KOPT-K1 (cell line): ENCODE results near the gene GPC1.
"Not testable (repeated sequence)": the region's sequence is repeated elsewhere in the genome, so short reads cannot be mapped to it uniquely, and the experiment has no call there.

Experiments
- H3K27ac ChIP-seq: fragments of 200-600 bp; sonication (generic); 2 replicates; pipeline ENCODE4 v1.5.1; 2016; ENCODE audit warnings: antibody characterized with exemption, mild to moderate bottlenecking, low read depth, low read length; ENCODE audit not compliant: poor library complexity, severe bottlenecking
- H3K36me3 ChIP-seq: fragments of 200-600 bp; sonication (generic); 2 replicates; pipeline ENCODE4 v1.5.1; 2017; ENCODE audit warnings: antibody characterized with exemption, mild to moderate bottlenecking, low read length, moderate library complexity; ENCODE audit not compliant: insufficient read depth
- H3K9me3 ChIP-seq: fragments of 200-600 bp; sonication (generic); 2 replicates; pipeline ENCODE4 v1.5.1; 2017; ENCODE audit warnings: antibody characterized with exemption, low read length, mild to moderate bottlenecking; ENCODE audit not compliant: insufficient read depth, poor library complexity, severe bottlenecking

GPC1 gene, protein sequence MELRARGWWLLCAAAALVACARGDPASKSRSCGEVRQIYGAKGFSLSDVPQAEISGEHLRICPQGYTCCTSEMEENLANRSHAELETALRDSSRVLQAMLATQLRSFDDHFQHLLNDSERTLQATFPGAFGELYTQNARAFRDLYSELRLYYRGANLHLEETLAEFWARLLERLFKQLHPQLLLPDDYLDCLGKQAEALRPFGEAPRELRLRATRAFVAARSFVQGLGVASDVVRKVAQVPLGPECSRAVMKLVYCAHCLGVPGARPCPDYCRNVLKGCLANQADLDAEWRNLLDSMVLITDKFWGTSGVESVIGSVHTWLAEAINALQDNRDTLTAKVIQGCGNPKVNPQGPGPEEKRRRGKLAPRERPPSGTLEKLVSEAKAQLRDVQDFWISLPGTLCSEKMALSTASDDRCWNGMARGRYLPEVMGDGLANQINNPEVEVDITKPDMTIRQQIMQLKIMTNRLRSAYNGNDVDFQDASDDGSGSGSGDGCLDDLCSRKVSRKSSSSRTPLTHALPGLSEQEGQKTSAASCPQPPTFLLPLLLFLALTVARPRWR

GRCh38 chr2:240435457-240435947 lies at the start of gene GPC1:
GPC1 (plus strand) TSS chr2:240435663; CDS start chr2:240435919, 256 bp downstream.
- no peak within 1 kb of the TSS for H3K27ac ChIP-seq
- H3K36me3 ChIP-seq: no peaks in the 10 kb centered on the region
- no peaks in the 10 kb centered on the region for H3K9me3 ChIP-seq

- H3K27ac ChIP-seq: no peak overlapping the region
- H3K9me3 ChIP-seq: no peaks in the 10 kb centered on the region
- no peaks in the 10 kb centered on the region for H3K36me3 ChIP-seq
These were observed 49.1 kb upstream of the GPC1 start for GRCh38 chr2:240386326-240386725.

GRCh38 chr2:240386743-240387142 lies 48.7 kb upstream of the GPC1 start:
- not testable (repeated sequence) for H3K27ac ChIP-seq

DNA sequence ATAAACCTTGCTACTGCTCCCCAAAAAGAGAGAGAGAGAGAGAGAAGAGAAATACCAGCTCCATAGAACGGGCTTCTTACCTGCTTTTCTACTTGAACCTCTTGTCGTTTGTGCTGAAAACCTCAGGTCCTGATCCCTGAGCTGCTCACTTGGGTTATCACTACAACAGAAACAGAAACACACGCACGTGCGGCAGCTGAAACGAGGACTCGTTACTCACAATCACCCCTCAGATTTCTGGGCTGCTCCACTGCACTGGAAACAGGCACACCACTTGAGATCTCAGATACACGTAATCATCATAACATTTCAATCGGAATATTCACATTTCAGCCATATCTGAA lies 48.2 kb upstream of the GPC1 start:
- Histone ChIP-seq H3K27ac (no peak overlapping the region), H3K9me3 (no peaks in the 10 kb centered on the region), H3K36me3 (no peaks in the 10 kb centered on the region)

More at GRCh38 chr2:240386743-240387142, 48.7 kb upstream of the GPC1 start:
- H3K36me3 ChIP-seq, H3K9me3 ChIP-seq: not testable (repeated sequence)

- no peaks in the 10 kb centered on the region for H3K36me3 ChIP-seq
- H3K9me3 ChIP-seq: no peaks in the 10 kb centered on the region
- no peak overlapping the region for H3K27ac ChIP-seq
These were observed 47.6 kb upstream of the GPC1 start for GRCh38 chr2:240387669-240388358.

DNA sequence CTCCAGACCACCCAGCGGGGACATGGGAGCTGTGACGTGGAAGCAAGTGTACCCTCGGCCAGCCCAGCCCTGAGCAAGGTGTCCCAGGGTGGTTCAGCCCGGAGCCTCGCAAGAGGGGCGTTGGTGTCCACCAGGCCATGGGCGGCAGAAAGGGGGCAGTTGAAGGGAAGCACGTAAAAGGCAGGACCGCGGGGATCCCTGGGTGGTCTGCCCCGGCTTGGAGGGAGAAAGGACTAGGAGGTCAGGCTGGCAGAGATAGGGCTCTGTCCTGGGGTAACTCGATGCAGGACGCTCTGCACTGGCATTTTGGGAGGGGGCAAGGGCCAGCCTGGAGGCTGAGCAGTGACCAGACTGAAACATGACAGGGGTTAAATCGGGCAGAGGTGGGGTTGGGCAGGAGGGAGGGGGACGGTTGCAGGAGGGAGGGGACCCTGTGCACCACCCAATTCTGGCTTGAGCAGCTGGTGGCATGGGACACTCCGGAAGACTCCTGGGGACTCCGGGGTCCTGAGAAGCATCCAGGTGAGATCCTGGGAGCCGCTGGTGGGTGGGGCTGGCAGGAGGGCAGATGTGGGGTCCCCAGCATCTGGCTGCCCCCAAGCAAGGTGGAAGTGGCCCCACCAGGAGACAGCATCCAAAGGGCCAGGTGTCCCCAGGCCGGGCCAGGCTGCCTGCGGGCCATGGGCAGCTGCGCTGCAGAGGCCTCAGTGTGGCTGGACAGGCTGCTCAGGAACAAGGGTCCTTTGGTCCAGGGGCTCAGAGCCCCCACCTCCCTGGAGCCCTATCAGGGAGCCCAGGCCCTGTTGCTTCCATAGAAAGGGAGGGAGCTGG lies 46.8 kb upstream of the GPC1 start:
- Histone ChIP-seq H3K36me3 (no peaks in the 10 kb centered on the region), H3K9me3 (no peaks in the 10 kb centered on the region), H3K27ac (no peak overlapping the region)

DNA sequence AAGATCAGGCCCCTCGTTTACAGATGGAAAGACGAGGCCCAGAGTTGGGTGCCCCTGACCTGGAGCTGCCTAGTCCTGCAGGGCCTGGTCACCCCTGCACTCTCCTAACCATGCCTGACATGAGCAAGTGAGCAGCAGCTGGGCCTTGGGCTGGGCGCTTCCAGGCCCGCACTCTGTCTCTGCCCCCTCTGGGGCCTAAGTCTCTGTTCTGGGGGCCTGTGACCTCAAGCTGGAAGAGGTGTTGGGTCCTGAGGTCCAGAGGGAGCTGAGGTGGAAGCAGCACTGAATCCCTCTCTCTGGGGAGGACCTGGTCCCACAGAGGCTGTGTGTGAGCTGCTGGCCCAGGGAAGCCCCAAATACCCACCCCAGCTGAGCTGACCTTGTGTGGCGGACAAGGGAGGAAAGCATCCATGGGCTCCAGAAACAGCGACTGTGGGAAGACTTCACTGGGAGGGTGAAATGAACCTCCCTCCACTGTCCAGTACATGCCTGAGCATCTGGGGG lies 46.1 kb upstream of the GPC1 start:
- Histone ChIP-seq H3K27ac (no peak overlapping the region), H3K9me3 (no peaks in the 10 kb centered on the region)

GRCh38 chr2:240390091-240391073 lies 45.1 kb upstream of the GPC1 start:
- Histone ChIP-seq H3K9me3 (no peaks in the 10 kb centered on the region), H3K27ac (no peak overlapping the region), H3K36me3 (no peaks in the 10 kb centered on the region)

More for the DNA sequence above, 46.1 kb upstream of the GPC1 start:
- no peaks in the 10 kb centered on the region for H3K36me3 ChIP-seq

DNA sequence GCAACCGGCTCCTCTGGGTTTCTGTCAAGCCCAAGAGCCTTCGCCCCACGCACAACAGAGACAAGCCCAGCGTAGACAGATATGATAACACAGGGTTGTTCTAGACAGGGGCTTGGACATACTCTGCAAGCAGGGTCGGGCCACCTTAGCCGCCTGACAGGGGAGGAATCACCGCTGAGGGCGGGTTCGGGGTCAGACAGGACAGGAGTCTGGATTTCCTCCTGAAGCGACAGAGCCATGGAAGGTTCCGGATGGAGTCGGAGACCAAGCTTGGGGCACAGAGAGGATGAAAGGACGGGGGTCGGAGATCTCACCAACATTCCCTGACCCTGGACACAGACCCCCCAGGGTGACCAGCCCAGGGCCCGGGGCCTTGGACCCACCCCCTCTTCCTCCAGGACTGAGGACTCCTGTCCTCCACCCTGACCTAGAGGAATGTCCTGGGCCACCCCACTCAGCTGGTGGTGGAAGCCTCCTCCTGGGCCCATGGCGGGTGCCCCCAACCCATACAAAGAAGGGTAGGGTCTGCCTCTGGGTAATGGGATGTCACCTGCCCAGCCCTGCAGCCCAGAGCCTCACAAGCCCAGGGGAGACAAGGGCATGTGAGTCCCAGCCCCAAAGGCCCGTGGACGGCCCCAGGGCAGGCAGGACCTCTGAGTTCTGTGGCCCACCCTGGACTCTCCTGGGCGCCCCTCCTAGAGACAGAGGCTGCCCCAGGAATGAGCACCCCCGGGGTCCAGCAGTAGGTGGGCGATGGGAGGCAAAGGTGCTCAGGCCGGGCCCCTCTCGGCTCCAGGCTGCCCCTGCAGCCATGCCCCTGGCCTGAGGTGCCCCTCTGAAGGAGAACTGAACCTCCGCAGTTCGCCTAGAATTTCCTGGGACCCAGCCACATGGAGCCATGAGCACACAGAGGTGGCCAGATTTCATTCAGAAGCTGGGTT lies 44.1 kb upstream of the GPC1 start:
- Histone ChIP-seq H3K27ac (no peak overlapping the region), H3K9me3 (no peaks in the 10 kb centered on the region), H3K36me3 (no peaks in the 10 kb centered on the region)

- no peaks in the 10 kb centered on the region for H3K9me3 ChIP-seq
- no peak overlapping the region for H3K27ac ChIP-seq
- H3K36me3 ChIP-seq: no peaks in the 10 kb centered on the region
These were observed 43.1 kb upstream of the GPC1 start for GRCh38 chr2:240392084-240392947.

GRCh38 chr2:240392948-240393830 lies 42.3 kb upstream of the GPC1 start:
- H3K9me3 ChIP-seq: no peaks in the 10 kb centered on the region
- H3K36me3 ChIP-seq: no peaks in the 10 kb centered on the region
- H3K27ac ChIP-seq: no peak overlapping the region
